Tongue (tissue), 2 donors: ENCODE results near the gene RGS14. TPM values are rescaled to one million over a fixed set of nuclear protein-coding genes. Genes with fewer than 3 reads are reported as not detected.
"Not testable (repeated sequence)": the region's sequence is repeated elsewhere in the genome, so short reads cannot be mapped to it uniquely, and the experiment has no call there.

Experiments used
- DNase-seq: peaks from one replicate; pipeline ENCODE4 v3.0.0-alpha.2; 2015
- total RNA-seq: library from RNA; depleted of rRNA; stranded (reverse); fragments of >200 nt; gene quantifications from one replicate; pipeline ENCODE4 v1.2.3, GENCODE V29; 2014

RGS14 gene
- total RNA-seq, 1 donor from 2014 or later: 14.8 TPM

- DNase-seq: no peak
Observed at GRCh38 chr5:177328545-177329231, 29.0 kb upstream of the RGS14 start.

- no peak for DNase-seq
Observed at GRCh38 chr5:177329883-177330282, 27.8 kb upstream of the RGS14 start.

- DNase-seq: no peak
Observed at GRCh38 chr5:177330991-177331842, 26.5 kb upstream of the RGS14 start.

GRCh38 chr5:177332031-177332895 is 25.5 kb upstream of the RGS14 start:
- no peak for DNase-seq

DNA sequence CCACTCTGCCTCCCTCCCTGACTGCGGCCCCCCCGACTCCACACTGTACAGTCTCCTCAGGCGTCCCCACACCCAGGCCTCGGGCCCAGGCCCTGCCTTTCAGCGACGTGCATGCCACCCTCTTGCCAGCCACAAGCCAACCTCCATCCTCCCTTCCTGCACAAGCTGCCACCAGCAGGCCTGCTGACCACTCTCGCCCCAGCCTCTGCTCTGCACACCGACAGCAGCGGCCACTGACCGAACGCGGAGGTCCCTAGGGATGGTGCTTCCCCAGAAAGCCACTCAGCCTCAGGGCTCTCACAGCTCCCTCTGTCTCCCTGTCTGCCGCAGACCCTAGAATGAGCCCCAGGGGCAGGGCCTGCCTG is 24.8 kb upstream of the RGS14 start:
- DNase-seq: no peak

GRCh38 chr5:177333420-177334154 is 24.1 kb upstream of the RGS14 start:
- DNase-seq: no peak

DNA sequence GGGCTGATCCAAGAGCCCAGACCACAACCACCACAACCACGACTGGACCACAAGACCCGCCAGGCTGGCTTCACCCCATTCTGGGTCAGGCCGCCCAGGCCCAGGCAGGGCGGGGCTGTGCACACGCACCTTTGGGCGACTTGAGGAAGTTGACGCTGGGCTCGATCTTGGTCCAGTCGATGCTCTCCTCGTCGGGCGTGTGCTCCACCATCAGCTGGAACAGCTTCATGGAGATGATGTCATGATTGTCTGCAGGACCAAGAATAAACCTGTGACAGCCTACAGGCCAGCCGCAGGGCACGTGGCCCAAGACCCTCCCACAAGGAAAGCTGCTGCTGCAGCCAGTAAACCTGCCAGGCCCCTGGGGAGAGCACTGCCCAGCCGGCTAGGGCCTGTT is 23.6 kb upstream of the RGS14 start:
- DNase-seq: no peak

- DNase-seq: no peak
Observed at GRCh38 chr5:177334781-177335700, 22.7 kb upstream of the RGS14 start.

DNA sequence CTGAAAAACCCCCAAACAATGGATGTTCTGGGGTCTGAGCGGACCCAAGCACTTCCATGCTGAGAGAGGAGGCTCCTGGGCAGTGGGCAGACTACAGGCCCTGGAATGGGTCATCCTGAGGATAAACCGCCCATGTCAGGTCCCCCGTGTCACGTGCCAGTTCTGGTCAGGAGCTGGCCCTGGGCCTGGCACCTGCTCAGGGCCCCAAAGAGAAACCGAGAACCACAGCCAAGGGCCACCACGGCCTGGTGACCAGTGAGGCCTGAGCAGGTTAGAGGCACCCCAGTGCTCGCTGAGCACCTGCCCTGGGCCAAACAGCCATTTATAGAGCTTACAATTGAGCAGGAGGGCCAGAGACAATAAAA is 22.0 kb upstream of the RGS14 start:
- DNase-seq: no peak

DNA sequence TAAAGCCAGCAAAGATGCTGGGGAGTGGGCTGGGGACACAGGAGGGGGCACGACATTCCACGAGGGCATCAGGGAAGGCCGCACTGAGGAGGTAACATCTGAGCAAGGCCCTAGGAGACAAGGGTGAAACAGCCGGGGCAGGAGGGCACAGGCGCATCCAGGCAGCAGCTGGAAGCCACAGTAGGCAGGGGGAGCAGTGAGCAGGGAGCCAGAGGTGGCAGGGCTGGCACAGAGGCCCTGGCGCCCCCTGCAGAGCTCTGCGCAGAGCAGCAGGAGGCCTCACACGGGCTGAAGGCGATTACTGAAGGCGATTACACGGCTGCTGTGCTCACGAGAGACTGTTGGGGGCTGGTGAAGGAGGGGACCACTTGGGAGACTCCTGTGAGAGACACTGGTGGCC is 21.6 kb upstream of the RGS14 start:
- no peak for DNase-seq

- no peak for DNase-seq
Observed at GRCh38 chr5:177336603-177337494, 20.9 kb upstream of the RGS14 start.

- no peak for DNase-seq
Observed at GRCh38 chr5:177338251-177339106, 19.2 kb upstream of the RGS14 start.

- no peak for DNase-seq
Observed at GRCh38 chr5:177339107-177339638, 18.6 kb upstream of the RGS14 start.

DNA sequence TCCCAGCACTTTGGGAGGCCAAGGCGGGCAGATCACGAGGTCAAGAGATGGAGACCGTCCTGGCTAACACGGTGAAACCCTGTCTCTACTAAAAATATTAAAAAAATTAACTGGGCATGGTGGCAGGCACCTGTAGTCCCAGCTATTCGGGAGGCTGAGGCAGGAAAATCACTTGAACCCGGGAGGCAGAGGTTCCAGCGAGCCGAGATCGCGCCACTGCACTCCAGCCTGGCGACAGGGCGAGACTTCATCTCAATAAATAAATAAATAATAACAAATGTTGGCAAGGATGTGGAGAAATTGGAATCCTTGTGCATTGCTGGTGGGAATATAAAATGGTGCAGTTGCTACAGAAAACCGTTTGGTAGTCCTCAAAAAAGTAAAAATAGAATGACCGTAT is 14.7 kb upstream of the RGS14 start:
- not testable (repeated sequence) for DNase-seq

GRCh38 chr5:177343777-177344176 is 13.9 kb upstream of the RGS14 start:
- no peak for DNase-seq

- no peak for DNase-seq
Observed at GRCh38 chr5:177344891-177345290, 12.8 kb upstream of the RGS14 start.

DNA sequence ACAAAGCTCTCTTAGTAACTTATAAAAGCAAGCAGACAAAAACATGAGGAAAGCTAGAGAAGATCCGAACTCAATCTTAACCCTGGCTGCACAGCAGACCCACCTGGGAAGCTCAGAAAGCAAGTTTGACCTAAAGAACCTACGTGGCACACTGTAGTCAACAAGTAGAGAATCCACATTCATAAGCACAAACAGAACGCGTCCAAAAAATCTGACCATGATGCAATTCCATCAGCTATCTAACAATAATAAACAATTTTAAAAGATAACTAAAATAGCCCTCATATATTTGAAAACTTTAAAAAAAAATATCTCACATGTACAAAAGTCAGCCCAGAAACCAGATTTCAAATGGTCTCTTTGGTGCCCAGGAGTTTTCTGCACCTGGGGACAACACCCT is 10.9 kb upstream of the RGS14 start:
- DNase-seq: no peak

DNA sequence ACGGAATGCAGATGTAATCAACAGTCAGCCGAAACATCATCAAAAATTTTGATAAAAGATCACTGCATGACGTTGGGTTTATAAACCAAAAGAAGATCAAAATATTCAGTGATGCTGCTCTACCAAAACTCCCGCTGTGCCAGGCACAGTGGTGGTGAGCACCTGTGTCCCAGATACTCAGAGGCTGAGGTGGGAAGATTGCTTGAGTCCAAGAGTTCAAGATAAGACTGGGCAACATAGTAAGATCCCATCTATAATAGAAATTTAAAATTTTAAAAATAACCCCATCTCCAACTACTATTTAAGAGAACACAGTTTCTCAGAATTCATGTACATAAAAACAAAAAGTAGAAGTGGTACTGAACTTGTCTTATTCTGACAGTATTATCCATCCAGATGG is 10.0 kb upstream of the RGS14 start:
- DNase-seq: no peak

DNA sequence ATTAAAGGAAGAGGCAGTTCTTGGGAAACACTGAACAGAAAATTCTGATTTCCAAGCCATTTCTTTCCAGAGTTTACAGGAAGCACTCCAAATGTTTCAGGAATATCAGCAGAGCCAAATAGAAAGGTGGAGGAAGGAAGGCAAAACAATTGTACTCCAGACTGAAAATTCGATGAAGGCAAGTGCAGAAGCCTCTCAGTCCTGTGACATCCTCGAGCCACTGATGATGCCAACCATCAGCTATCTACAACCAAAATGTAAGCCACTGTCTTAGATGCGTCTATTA is 8.4 kb upstream of the RGS14 start:
- no peak for DNase-seq
